NCI-H2107 treated with DMSO at 0.1 percent for 48 hours (cell line): Measurements from ENCODE around the gene SIAH2.

Experiments used
- DNase-seq: peaks from one replicate; lab custom pipeline; 2025; ENCODE audit not compliant: unreplicated experiment; lab: John Stamatoyannopoulos, UW

The SIAH2 gene

DNA sequence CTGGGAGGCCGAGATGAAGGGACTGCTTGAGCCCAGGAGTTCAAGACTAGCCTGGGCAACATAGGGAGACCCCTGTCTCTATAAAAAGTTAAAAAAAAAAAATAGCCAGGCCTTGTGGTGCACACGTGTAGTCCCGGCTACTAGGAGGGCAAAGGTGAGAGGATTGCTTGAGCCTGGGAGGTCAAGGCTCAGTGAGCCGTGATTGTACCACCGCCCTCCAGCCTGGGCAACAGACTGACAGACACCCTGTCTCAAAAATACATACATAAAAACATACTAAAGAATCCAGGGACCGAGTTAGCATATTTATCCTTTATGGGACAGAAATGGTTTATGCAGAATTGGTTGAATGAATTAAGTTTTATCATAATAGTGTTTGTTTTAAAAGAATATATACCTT lies 13.7 kb downstream of the SIAH2 start:
- DNase-seq = no peak

DNA sequence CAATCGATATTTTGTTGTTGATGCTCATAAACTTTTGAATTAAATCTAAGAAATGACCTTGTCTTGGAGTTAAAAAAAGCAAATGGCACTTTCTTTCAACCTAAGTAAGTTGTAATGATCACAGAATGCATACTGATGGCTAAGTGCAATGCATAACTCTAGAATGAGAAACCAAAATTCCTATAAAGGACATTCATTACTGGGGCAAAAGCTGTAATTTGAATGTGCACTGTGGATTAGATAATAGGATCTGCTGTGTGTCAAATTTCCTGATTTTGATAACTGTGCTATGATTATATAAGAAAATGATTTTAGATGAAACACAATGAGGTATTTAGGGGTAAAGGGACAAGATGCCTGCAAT lies 14.3 kb downstream of the SIAH2 start:
- no peak for DNase-seq

DNA sequence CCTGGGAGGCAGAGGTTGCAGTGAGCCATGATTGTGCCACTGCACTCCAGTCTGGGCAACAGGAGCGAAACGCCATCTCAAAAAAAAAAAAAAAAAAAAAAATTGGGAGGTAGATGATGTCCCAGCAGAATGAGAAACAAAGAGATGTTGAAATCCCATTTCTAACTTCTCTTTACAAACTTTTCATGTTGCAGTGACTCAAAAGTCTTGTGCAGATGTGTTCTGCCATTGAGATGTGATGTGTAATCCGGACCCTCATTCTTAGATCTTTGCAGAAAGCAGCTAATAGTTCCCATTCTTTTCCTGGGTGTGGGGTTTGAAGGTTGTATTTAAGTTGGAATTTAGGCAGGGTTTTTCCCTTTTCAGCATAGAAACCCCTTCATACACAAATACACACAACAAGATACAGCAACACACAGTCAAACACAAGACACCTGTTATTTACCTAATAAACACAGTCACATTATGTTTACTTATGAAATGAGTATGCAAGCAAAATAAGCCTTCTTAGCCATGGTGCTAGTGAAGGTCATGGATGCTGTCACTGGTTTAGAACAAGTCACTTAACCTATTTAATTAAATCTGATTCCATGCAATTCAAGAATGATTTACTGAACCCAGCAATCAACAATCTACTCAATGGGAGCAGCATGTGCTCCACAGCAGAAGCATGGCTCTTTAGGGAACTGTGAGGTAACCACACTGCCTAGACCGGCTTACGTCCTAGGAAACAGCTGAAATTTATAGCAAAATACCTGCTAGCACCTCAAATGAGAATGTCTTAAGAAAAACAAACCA lies 14.9 kb downstream of the SIAH2 start:
- peak; percentile 69 for DNase-seq

DNA sequence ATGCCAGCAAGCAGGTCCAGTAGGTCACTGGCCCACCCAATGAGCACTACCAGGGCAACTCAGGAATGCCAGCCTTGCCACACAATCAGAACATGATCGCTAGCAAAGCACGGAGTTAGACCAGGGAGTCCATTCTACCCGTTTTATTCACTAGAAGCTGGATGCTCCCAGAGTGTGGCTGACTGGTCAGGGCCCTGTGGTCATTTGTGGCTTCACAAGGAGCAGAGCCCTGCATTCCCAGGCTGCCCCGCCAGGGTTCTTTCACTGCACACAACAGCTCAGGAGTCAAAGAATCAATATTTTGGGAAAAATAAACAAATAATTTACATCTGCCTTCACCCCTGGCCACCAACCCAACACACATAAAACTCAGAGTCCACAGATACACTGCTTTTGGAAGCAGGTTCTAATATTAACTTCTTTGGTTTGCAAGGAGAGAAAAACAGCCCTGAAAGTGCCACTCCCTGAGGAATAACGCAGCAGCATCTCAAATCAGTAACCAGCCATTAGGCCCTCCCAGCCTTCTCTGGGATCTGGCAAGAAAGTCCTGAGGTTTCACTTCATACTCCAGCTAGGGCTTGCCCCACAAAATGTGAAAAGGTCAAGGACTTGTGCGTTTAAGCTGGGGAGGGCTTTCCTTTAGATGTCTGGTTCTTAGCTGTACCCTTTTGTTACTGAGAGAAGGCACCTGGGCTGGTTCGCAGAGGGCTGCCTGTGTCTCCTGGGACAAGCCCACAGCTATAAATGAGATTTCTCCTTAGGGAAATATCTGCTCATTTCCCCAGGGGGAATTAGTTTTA lies 16.0 kb downstream of the SIAH2 start:
- DNase-seq = peak; percentile 81

DNA sequence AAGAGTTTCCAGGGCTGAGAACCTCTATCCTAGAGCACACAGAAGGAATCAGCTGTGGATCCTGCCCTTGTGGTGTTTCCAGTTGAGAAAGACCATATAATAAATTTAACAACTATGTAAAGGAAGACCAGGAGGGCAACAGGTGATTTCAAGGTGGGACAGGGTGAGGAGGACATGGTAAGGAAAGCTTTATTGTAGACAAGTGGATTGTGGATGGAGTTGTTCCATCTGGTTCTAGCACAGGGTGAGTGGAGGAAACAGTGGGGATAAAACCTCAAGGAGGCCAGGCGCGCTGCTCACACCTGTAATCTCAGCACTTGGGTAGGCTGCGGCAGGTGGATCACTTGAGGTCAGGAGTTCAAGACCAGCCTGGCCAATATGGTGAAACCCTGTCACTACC lies 17.1 kb downstream of the SIAH2 start:
- no peak for DNase-seq

DNA sequence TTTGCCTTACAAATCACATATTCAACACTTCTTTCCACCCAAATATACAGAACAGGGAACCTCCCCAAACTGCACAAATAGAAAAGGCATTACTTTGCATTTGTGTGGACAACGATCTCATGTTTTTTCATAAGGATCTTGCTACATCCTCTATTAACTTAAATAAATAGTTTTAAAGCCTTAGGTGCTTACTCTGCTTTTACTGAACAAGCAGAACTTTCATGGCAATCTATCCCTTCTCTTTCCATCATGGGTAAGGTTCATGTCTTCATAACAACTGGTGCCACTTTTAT lies 18.1 kb downstream of the SIAH2 start:
- no peak for DNase-seq

DNA sequence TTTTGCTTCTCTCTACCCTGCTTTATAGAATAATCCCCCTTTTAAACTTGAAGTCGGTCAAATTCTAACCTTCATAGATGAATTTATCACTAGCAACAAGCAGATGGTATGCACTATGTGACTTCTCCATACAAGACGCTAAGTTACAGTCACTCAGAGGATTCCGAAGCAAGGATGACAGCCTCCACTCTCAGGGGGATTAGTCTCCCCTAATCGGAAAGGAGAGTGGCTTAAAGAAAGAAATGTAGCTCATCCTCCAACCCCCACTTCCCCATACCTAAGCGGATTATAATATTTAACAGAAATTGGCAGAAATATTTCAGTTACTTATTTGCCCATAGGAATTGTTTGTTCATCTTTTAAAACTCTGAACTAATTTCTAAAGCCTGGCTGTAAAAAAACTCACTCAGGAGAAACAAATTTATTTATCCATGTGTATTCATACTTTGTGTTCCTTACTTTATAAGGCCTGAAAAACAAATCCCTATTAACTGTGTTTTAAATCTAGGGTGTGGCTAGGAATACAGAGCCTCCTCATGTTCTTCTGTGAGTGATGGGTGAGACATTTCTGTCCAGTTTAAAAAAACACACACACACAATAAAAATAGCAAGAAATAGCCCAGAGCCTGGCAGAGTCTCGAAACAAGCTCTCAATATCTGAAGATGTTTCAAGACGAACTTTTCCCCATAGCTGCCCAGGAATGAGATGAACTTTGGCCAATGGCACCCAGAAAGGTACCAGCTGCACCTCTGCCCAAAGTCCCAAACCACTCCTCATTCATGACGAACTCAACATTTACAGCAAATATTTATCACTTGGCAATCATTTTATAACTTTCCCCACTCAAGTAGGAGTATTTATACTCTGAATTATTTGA lies 18.7 kb downstream of the SIAH2 start:
- DNase-seq = no peak

DNA sequence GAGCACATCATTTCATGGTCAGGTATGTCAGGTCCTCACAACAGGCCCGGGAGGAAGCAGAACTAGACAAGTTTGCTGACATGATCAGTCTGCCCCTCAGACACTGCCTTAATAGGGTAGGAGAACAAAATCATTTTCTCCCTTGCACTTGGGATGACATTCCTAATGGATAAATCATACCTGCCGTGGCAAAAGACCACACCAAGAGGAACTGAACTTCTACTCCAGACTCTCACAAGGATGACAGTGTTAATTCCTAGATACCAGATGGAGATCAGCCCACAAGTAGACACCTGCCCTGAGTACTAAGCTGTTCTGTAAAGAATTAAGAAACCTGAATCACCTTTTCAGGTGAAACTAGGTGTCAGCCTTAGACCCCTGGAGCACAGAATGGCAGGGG lies 19.5 kb downstream of the SIAH2 start:
- no peak for DNase-seq

DNA sequence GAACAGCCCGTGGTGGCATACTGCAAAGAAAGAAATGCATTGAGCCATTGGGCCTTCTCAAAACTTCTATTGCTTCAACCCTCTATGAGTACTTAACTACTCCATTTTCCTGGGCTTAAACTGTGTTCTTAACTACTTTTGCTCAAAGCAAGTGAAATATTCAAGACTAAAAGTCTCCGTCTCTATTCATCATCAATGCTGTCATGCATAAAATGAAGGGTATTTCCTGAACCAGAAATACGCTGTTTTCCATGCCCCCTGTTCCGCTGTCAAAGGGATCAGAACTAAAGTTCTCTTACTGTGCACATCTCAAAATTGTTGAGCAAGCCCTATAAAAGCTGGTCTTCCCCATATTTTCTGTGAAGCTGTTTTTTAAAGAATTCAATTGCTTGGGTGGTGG lies 20.3 kb downstream of the SIAH2 start:
- no peak for DNase-seq

DNA sequence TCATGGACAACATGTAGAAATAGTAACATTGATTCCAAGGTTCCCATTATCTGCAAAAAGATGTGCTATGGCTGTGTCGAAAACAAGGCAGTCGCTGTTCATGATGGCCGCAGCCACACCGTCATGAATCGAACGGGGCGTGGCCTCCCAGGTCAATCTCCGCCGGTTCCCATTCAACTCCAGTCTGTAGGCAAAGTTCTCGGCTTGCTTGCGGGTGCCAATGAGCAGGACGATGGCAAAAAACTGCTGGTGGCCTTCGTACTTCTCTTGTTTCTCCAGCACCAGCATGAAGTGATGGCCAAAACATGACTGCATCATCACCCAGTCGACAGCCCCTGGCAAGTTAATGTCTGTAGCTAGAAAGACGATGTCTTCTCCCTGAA lies 20.8 kb downstream of the SIAH2 start:
- no peak for DNase-seq

DNA sequence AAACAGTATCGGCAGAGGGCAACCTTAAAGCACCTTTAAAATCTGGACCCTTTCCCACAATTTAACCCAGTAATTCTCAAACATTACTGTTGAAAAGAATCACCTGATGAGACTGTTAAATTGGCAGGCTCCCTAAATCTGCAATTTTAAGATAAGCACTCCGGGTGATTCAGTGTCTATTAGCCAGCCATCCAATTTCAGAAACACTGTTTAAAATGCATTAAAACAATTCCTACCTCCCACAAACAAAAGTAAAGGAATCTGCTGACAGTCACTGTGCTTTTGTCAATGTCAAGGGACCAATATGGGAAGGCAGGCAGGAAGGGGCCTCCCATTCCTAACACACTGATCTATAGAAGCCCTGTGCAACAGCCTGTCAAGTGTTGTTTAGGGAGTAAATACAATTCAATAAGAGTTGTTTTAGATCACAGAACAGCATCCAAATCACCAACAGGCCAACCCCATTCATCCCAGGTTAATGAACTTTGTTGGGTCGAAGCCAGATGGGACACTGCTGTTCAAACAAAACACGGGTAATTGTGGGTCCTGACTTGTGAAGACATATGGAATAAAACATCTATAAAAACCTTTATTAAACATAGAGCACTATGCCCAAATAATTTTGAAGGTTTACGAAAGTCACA lies 21.4 kb downstream of the SIAH2 start:
- DNase-seq = no peak

DNA sequence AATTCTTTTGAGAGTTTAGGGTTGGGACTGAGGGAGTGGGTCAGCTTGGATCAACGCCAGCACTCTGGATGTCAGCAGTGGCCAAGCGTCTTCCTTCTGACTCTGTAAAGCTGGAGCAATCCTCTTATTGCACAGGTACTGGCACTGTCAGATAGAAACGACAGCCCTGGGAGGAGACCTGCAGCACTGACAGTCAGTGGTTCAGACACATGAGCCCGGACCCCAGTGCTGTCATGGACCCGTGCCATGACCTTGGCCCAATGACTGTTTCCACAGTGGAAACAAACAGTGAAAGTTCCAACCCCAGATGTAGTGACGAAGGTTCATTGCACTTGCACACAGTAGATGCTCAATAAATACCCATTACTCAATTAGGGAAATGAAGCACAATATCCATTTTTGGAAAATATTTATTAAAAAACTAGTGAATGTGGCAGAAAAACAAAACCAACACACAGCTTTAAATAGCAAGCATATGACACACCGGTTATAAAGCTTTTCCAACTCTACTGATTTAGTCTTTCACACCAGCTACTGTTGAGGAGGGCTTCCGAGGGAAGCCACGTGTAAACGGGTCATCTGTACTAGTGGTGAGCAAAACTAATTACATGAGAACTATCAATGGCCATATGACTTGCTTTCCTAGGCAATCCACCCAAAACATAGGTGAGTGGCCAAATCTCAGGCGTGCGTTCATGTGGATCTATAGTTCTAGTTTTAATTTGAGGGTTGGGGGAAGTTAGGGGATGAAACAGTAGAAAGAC lies 22.1 kb downstream of the SIAH2 start:
- DNase-seq = no peak

DNA sequence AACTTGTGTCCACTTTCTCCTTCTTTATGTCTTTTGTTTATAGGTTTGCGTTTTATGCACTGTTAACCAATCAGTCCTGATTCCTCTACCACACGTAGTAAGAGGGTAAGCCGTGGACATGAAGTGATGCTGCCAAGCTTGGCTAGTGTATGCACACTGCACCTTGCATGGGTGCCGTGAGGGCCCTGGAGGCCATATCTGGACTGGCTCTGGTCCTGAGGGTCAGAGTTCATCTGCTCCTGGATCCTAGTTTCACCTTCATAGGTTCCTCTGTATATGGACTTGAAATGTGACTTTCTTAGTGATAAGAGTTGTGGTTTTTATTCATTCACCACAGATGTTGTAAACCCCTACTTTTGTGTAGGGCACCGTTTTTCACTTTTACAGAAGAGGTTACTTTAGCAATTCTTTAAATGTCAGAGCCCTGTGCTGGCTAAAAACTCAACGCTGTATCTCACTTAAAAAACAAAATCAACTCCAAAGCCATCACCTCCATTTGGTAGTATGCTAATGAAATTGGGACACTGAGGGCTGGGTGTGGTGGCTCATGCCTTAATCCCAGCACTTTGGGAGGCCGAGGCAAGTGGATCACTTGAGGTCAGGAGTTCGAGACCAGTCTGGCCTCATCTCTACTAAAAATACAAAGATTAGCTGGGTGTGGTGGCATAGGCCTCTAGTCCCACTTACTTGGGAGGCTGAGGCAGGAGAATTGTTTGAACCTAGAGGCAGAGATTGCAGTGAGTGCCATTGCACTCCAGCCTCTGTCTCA lies 22.9 kb downstream of the SIAH2 start:
- no peak for DNase-seq

DNA sequence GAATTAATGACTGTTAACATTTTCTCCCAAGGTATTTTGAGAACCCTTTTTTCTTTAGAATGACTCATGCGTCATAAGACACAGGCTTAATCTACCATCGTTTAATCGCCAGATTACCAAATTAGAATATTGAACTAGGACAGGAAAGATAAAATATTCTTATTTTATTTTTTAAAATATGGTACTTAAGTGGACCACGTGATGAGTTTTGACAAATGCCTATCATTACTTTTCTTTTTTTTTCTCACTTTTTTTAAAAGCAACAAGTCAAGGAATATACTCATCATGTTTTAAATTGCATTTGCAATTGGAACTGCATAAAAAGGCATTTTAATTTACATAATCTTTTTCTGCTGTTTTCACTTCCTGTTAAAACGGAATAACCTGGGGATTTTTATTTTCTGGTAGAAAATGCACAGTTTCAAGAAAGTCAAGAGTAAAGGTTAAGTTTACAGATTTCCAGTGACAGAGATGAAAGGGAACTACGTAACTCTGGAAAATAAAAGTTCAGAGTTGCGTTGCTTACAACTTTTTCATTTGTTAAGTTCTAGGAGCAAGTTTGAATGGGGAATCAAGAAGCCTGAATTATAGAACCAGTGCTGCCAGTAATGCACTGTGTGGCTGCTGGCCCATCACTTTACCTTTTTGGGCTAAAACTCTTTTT lies 23.6 kb downstream of the SIAH2 start:
- DNase-seq = no peak

DNA sequence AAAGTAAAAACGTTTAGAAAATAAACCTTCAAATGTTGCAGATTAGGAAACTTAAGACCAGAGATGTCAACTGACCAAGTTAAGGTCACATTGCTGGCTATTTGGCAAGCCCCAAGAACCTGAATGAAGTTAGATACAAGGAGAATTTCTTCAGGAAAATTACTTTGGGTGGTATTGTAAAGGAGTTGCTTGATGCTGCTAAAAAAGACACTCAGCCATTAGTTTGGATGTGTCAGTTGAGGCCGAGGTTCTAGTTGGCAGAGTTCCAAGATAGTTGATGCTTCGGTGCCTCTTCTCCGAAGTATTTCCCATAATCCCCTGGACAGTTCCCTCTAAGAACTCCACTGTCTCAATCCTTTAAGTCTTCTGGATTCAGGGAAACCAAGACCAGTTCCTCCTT lies 24.3 kb downstream of the SIAH2 start:
- DNase-seq = no peak

DNA sequence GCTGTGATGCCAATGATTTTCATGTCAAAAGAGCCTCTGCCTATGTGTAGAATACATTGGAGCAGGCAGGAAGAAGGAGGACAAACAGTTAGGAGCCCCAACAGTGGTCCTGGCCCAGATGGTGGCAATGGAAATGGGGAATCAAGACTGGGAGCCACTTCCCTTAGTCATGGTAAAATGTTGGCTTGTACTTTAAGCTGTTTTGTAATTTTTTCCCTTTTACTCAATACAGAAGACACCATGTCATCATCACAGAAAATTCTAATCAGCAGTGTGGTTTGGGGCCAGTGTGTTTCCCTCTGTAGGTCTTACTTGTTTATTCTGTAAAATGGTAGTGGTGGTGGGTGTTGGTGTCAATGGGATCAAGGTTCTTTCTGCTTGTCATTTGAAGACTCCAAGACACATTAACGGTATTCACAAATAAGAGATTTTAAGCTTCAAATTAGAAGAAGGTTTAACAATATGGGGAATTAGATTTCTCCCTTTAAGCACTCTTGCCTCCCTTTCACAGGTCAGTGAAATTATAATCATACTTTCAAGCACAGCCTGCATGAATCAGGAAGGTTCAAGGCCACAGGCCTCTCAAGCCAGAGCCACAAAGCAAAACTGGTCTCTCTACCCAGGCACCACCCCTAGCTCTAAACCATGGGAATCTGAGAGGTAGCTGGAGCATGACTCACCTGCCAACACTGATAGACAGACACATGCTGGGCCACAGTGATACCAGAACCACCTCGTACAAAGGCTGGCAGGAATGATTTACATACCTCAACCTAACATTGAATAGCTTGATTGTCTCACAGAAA lies 24.9 kb downstream of the SIAH2 start:
- no peak for DNase-seq

DNA sequence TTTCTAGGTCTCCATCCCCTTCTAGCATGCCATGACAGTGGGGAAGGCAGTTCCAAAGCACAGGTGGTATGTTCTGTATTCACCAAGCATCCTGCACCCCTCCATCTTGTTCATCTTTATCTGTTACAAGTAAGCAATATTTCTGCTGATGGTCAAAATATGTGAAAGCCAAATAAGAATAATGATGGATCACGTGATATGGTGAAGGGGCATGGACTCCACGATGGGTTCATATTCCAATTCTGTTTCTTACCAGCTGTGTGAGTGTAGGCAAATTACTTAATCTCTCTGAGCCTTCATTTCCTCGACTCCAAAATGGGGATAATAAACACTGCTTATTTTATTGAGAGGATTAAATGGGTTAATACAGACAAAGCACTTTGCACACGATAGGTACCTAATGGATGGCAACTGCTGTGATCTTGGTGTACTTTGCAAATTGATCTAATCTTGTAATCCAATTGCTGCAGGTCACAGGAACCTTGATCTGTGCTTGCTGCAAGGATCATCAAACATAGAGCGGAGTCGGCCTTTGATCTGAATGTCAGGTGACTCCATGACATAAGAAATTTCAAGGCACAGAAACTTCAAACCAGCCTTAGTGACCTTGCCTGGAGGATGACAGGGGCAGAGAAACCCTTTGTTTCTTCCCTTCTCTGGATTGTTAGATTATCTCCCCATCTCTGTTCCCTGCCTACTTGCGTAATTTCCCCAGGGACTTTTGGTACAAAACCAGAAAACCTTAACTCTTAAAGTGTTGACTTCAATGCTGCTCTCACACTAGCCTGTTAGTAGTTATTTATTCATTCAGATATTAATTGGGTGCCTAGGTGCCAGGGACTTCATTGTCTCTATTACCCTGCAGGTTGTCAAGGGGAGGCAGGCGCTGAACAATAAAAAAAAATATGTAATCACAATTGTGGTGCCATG lies 25.8 kb downstream of the SIAH2 start:
- DNase-seq = no peak
